DND-41 (cell line): ENCODE data around the gene IFIT2.

Experiments used
- EZH2 ChIP-seq: IDR thresholded peaks from 3 replicates; pipeline ENCODE4 v1.6.1; 2012; ENCODE audit warnings: borderline replicate concordance, low read depth, mild to moderate bottlenecking, moderate library complexity, low read length, inconsistent platforms; ENCODE audit not compliant: severe bottlenecking
- TF ChIP-seq, protein P1 (sequence below): IDR thresholded peaks from 2 replicates; pipeline ENCODE4 v1.5.1; 2012; ENCODE audit warnings: borderline replicate concordance, low read length, moderate library complexity, mild to moderate bottlenecking; ENCODE audit not compliant: poor library complexity, severe bottlenecking; ENCODE audit errors: extremely low read depth

DNA sequence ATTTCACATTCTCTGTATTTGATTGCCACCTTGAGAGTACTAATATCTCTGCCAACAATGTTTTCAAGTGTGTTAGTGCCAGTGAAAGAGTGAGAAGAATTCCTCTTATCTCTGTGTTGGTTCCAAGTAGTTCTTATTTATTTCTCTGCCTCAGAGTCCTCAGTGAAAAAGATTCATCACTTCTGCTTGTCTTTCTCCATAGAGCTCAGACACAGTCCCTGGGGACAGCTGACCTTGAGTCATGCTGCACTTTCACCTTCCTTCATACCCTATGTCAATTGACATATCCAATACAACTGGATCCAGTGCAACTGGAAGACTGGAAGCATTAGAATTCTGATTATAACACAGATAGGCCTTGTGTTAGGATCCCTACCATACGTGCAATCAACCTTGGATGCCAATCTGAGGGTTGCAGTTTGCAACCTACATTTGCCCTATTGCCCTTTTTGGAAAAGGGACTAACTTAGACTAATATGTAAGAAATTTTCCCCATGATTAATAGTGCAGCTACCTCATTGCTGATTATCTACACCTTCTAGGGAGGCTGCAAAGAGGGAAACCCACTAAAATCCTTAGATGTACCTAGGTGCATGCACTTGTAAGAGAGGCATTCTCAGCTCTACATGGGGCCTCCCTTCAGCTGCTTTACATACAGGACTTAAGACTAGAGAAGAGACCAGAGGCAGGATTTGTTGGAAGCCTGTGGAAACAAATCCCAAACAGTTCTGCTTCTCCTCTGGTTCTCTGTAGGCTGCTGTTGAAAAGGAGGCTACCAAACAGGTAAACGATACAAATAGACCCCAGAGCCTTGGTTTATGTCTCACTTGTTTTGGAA, 8.4 kb downstream of the IFIT2 start:
- TF ChIP-seq, protein P1, sequence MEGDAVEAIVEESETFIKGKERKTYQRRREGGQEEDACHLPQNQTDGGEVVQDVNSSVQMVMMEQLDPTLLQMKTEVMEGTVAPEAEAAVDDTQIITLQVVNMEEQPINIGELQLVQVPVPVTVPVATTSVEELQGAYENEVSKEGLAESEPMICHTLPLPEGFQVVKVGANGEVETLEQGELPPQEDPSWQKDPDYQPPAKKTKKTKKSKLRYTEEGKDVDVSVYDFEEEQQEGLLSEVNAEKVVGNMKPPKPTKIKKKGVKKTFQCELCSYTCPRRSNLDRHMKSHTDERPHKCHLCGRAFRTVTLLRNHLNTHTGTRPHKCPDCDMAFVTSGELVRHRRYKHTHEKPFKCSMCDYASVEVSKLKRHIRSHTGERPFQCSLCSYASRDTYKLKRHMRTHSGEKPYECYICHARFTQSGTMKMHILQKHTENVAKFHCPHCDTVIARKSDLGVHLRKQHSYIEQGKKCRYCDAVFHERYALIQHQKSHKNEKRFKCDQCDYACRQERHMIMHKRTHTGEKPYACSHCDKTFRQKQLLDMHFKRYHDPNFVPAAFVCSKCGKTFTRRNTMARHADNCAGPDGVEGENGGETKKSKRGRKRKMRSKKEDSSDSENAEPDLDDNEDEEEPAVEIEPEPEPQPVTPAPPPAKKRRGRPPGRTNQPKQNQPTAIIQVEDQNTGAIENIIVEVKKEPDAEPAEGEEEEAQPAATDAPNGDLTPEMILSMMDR: no peak
- TF ChIP-seq EZH2: no peak
